ENCODE measurements around the gene SYNPO2.

Gene SYNPO2

DNA sequence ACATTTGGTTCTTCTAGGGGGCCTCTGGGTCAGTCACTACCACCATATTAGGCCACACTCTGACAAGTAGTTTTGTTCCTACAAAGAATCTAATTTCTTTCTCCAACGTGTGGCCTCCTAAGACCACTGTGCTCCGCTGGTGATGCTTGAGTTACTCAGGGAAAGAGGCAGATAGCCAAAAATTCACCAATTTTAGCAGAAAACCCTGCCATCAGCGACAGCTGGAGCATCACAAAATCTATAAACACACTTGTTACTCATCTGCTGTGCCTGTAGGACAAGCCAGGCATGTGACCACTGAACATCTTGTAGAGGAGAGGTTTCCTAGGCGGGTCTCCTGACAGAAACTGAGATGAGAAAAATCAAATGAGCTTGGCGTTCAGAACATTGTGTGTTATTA lies 105.4 kb downstream of the SYNPO2 start:
- intact Hi-C loops (cut with DNase I; ENCODE audit: low total_unique reads): no loop called here
- TF ChIP-seq CTCF (IDR thresholded peaks at IDR 0.05): no peak
- no peak for DNase-seq

GRCh38 chr4:118995693-118996391 lies 107.2 kb downstream of the SYNPO2 start:
- Histone ChIP-seq H3K9me3 (no peaks in the 10 kb centered on the region), H3K27me3 (no peaks in the 10 kb centered on the region), H3K4me1 (peaks cover 0 to 100% (median 51%) of the 10 kb centered on the region in 4 donors), H3K27ac (peak overlapping the region; percentile 74 to 86), H3K4me3 (no peak overlapping the region), H3K36me3 (no peaks in the 10 kb centered on the region)
- DNase-seq: no peak
- TF ChIP-seq CTCF (IDR thresholded peaks at IDR 0.05): no peak
- intact Hi-C loops (cut with DNase I; ENCODE audit: low total_unique reads): loop anchor here (5.0 kb wide), 1 partner anchor 36 kb away; no protein-coding TSS in a partner anchor

More for the DNA sequence above, 105.4 kb downstream of the SYNPO2 start:
- no peaks in the 10 kb centered on the region for H3K9me3 ChIP-seq
- H3K36me3 ChIP-seq: no peaks in the 10 kb centered on the region
- no peak overlapping the region for H3K4me3 ChIP-seq
- H3K27ac ChIP-seq: peak overlapping the region; percentile 74 to 86
- H3K4me1 ChIP-seq: peaks cover 0 to 100% (median 44%) of the 10 kb centered on the region in 4 donors
- H3K27me3 ChIP-seq: no peaks in the 10 kb centered on the region

- Histone ChIP-seq H3K36me3 (no peaks in the 10 kb centered on the region), H3K27ac (peak overlapping the region; percentile 81 to 86), H3K4me1 (peaks cover 0 to 100% (median 42%) of the 10 kb centered on the region in 4 donors), H3K9me3 (no peaks in the 10 kb centered on the region), H3K4me3 (peak overlapping the region; percentile 3 to 17), H3K27me3 (no peaks in the 10 kb centered on the region)
- intact Hi-C loops (cut with DNase I; ENCODE audit: low total_unique reads): loop anchor here (5.0 kb wide), 1 partner anchor 35 kb away; no protein-coding TSS in a partner anchor
- DNase-seq: no peak
- TF ChIP-seq CTCF (IDR thresholded peaks at IDR 0.05): no peak
These were observed 108.9 kb downstream of the SYNPO2 start for GRCh38 chr4:118997601-118998000.

GRCh38 chr4:118999919-119000318 lies 111.3 kb downstream of the SYNPO2 start:
- no peak for DNase-seq
- peaks cover 0 to 90% (median 36%) of the 10 kb centered on the region in 4 donors for H3K4me1 ChIP-seq
- H3K27me3 ChIP-seq: no peaks in the 10 kb centered on the region
- H3K36me3 ChIP-seq: no peaks in the 10 kb centered on the region
- intact Hi-C loops (cut with DNase I; ENCODE audit: low total_unique reads): loop anchor here (5.0 kb wide), 1 partner anchor 32 kb away; no protein-coding TSS in a partner anchor
- H3K9me3 ChIP-seq: no peaks in the 10 kb centered on the region
- peak overlapping the region; percentile 81 to 86 for H3K27ac ChIP-seq
- TF ChIP-seq CTCF (IDR thresholded peaks at IDR 0.05): no peak
- no peak overlapping the region for H3K4me3 ChIP-seq

DNA sequence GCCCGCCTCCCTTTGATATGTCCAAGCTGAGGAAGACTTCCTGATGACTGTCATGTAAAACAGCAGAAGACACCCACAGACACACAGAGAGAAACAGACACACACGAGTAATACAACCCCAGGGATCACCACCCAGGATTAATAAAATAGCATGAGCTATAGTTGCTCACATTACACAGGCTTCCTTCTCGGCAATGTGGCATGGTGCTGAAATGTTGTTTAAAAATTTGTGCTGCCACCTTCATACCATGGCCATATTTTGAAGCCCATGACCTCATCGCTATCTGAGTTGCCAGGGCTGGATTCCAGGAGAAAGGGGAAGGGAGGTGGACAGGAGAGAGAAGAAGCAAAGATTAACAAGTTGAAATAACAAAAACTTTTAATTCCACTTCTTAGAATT lies 111.7 kb downstream of the SYNPO2 start:
- no peaks in the 10 kb centered on the region for H3K9me3 ChIP-seq
- H3K27ac ChIP-seq: peak overlapping the region; percentile 81 to 86
- no peak for TF ChIP-seq CTCF (IDR thresholded peaks at IDR 0.05)
- intact Hi-C loops (cut with DNase I; ENCODE audit: low total_unique reads): no loop called here
- DNase-seq: no peak
- no peaks in the 10 kb centered on the region for H3K27me3 ChIP-seq
- peaks cover 0 to 86% (median 36%) of the 10 kb centered on the region in 4 donors for H3K4me1 ChIP-seq
- no peaks in the 10 kb centered on the region for H3K36me3 ChIP-seq
- peak overlapping the region in 1 of 2 donors; percentile 4 for H3K4me3 ChIP-seq

Measured in tibial artery (tissue), 4 donors.